Lower leg skin (tissue), 3 donors: Measurements from ENCODE around the gene MAMSTR.

Experiments
- POLR2A ChIP-seq, 2 donors: fragments of 450-650 bp; IDR thresholded peaks; one replicate each; pipeline ENCODE4 v1.6.1; 2016 to 2017; ENCODE audit warnings: antibody characterized with exemption in 2 of 2, mild to moderate bottlenecking in 1 of 2, moderate library complexity in 1 of 2
- TF ChIP-seq, protein P1 (sequence below), 3 donors: fragments of 450-650 bp; IDR thresholded peaks; one replicate each; pipeline ENCODE4 v1.5.1; 2016; ENCODE audit warnings: antibody characterized with exemption in 3 of 3, mild to moderate bottlenecking in 3 of 3, moderate library complexity in 2 of 3

DNA sequence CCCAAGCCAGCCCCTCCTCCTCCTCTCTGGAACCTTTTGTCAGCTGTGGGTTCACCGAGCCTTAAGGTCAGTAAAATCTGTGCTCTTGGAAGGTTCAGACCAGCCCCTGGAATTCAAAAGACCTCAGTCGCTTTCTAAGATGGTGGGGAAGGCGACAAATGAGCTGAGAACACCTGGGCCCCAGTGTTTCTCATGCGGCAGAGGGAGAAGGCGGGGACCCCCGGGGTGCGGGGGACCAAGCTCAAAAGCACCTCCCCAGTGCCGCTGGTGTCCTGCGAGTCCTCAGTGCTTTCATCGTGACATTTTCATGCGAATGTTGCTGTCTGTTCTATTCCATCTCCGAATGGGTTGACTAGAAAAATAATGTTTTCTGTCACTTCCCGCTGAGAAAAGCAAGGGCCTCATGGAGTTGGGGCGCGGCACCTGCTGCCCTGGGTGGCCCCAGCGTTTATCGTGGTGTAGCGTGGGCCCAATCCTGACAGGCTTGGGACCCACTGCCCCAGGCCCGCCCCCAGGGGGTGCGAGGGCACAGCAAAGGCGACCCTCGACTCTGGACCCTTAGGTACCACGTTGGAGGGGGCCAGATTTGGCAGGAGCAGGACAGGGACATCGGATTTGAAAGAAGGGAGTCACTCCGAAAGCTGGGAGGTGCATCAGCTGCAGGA lies 46.0 kb downstream of the MAMSTR start:
- TF ChIP-seq, protein P1, sequence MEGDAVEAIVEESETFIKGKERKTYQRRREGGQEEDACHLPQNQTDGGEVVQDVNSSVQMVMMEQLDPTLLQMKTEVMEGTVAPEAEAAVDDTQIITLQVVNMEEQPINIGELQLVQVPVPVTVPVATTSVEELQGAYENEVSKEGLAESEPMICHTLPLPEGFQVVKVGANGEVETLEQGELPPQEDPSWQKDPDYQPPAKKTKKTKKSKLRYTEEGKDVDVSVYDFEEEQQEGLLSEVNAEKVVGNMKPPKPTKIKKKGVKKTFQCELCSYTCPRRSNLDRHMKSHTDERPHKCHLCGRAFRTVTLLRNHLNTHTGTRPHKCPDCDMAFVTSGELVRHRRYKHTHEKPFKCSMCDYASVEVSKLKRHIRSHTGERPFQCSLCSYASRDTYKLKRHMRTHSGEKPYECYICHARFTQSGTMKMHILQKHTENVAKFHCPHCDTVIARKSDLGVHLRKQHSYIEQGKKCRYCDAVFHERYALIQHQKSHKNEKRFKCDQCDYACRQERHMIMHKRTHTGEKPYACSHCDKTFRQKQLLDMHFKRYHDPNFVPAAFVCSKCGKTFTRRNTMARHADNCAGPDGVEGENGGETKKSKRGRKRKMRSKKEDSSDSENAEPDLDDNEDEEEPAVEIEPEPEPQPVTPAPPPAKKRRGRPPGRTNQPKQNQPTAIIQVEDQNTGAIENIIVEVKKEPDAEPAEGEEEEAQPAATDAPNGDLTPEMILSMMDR (IDR thresholded peaks at IDR 0.05) = no peak
- TF ChIP-seq POLR2A (IDR thresholded peaks at IDR 0.05) = no peak
